Measurements from ENCODE around the gene NME9.

Gene NME9

GRCh38 chr3:138332472-138333073 is 2.9 kb upstream of the NME9 start:
- no peak for DNase-seq

GRCh38 chr3:138331143-138331894 is 1.7 kb upstream of the NME9 start:
- no peak for DNase-seq

GRCh38 chr3:138329984-138330293 is 288 bp upstream of the NME9 start:
- no peak for DNase-seq

GRCh38 chr3:138328341-138328740 is 1.3 kb downstream of the NME9 start:
- DNase-seq = no peak

DNA sequence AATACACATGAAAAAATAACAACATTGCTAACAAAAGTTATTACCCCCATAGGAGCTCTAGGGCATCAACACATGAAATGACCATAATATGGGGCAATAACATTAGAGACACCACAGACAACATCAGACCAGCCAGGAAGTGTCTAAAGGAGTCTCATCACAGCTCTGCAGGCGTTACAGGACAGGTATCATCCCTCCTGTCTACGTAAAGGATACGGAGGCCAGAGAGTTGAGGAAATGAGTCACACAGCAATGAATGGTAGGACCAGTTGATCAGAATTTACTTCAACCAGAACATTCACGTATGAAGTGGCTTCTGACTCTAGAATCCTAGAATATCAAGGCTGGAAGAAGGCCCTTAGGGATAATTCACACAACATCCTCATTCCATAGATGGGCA is 1.8 kb downstream of the NME9 start:
- DNase-seq = no peak

- no peak for DNase-seq
Measured at GRCh38 chr3:138326866-138327595, 2.6 kb downstream of the NME9 start.

DNA sequence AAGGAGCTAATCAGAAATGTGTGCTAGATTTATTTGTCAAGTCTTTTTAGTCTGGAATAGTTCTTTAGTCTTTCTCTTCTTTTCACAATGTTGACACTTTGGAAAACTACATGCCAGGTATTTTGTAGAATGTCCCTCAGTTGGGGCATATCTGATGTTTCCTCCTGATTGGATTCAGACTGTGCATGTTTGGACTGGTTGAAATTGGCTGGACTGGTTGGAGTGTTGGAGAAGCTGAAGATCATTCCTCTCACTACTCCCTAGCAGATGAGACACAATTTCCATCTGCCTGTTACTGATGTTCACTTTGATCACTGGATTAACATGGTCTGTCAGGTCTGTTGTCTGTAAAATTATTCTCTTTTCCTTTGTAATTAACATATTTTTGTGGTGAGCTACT is 3.7 kb downstream of the NME9 start:
- no peak for DNase-seq

DNA sequence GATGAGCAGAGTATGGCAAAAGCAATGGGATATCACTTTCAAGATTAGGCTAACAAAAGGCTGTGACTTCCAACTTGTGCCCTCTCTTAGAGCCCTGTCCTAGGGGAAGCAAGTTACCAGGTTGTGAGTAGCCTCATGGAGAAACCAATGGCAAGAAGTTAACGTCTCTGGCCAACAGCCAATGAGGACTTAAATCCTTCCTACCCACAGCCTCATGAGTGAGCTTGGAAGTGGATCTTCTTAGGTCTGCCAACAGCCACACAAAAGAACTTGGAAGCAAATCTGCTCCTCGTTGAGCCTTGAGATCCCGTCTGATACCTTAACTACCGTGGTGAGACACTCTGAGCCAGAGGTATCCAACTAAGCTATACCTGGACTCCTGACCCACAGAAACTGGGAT is 5.7 kb downstream of the NME9 start:
- no peak for DNase-seq

DNA sequence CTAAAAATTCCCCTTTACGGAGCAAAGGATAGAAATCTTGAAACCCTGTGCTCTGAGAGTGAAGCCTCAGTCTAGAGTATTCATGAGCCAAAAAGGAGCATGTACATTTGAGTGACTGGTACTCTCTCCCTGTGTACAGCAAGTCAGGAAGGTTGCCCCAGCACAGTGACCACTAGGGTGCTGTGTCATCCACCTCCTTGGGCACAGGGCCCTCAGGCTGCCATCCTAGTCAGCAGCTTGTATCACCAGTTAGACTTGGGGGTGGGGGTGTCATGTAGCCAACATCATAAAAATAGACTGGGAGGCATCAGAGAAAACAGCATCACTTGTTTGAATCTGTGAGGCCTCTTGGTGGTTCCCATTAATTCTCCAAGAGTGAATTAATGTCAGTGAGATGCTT is 12.0 kb downstream of the NME9 start:
- DNase-seq = no peak

DNA sequence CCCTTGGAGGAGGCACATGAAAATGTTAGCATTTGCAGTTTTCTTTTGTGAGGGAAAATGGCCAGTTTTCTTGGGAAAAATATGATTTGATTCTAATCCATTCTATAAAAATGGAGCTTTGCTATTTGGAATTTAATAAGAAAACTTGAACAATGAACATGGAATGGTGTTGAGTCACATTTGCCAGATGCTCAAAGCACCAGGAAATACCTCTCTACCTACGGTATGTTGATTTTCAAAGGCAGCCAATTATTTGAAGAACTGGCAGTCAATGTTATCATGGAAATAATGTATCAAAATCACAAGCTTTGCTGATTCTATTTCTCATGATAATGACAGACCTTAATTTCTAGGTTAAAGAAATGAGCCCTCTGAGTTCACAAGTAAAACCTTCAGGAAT is 14.9 kb downstream of the NME9 start:
- no peak for DNase-seq

DNA sequence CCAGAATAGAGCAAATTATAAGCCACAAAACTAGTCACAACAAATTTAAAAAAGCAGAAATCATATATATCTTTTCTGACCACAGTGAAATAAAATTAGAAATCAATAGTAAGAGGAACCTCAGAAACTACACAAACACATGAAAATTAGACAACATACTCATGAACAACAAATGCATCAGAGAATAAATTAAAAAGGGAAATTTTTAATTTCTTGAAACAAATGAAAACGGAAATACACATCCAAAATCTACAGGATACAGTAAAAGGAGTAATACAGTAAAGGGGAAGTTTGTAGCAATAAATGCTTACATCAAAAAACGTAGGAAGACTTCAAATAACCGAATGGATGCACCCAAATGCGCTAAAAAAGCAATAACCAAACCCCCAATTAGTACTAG is 19.2 kb downstream of the NME9 start:
- no peak for DNase-seq

DNA sequence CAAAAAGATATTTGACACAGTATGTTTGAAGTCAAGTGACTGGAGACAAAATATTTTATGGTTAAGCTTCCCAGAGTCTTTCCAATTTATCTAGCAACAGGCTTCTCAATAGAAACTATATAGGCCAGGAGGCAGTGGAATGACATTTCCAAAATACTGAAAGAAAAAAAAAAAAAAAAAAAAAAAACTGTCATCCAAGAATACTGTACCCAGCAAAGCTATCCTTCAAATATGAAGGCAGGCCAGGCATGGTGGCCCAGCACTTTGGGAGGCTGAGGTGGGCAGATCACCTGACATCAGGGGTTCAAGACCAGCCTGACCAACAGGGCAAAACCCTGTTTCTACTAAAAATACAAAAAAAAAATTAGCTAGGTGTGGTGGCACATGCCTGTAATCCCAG is 20.9 kb downstream of the NME9 start:
- no peak for DNase-seq

- DNase-seq = no peak
Measured at GRCh38 chr3:138307899-138308298, 21.8 kb downstream of the NME9 start.

DNA sequence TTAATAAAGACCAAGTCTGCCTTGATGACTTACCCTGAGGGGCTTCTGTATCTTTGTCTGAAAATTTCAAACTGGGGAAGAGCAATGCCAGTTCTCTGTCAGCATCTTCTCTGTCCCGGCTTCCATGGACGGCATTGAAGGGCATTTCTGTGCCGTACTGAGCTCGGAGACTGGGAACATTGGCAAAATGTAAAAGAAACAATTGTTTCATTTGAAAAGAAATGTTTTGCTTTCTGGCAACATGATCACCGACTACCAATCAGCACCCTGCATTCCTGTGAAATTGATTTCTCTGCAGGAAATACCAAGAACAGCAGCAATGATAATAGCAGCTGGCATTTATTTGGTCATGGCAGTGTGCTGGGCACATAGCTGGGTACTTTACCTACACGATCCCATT is 26.2 kb downstream of the NME9 start:
- no peak for DNase-seq

DNA sequence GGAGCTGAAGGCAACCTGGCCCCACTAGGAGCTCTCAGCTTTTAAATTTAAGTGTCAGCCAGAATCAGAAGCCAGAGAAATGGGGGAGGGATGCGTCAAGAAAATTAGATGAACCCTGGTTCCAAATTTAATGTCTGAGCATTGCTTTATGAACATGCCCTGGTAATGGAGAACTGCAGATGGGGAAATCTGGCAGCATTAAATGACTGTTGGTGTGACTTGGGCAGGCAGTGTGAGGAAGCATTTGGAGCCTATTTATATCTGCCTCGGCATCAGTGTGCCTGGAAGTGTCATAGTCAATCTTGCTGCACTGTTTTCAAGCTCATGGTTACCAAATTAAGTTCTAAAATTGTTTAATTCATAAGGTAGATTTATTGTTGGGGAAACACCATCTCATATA is 29.0 kb downstream of the NME9 start:
- DNase-seq = no peak

DNA sequence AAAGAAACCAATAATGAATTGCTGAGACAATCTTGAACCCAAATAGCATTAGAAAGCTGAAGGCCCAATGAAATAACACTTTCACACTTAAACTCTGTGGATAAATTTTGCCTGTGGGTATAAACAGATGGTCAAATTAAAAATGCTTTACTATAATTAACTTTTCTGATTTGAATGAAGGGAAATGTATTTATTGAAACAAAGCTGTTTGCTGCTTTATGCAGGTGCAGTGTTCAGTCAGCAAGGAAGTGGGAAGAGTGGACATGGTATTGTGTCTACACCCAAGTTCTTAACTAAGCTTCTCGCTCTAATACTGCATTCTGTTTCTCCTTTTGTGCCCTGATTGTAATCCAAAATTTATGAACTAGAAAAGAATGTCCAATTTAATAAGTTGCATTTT is 31.8 kb downstream of the NME9 start:
- DNase-seq = no peak

DNA sequence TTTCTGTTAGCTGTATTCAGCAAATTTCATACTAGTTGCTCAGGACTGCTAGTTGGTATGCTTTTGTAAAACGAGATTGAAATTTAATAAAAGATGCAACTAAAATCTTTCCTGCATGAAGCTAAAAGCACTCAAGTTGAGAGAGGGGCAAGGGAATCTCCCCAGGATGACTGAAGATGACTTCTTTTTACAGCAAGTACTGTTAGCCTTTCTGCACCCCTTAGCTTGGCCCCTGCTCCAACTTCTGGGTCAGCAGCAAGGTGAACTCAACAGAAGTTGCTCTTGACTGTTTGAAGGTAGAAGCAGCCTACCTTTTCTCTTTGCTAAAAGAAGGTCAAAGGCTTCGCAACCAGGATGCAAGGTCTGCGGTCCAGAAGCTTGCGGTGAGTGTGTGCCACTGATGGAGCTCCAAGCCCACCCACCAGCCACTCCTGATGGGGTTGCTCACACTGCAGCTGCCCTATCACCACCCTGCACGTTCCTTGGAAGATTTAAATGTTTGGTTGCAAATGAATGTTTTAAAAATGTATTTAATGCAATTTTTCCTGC is 32.5 kb downstream of the NME9 start:
- DNase-seq = no peak

DNA sequence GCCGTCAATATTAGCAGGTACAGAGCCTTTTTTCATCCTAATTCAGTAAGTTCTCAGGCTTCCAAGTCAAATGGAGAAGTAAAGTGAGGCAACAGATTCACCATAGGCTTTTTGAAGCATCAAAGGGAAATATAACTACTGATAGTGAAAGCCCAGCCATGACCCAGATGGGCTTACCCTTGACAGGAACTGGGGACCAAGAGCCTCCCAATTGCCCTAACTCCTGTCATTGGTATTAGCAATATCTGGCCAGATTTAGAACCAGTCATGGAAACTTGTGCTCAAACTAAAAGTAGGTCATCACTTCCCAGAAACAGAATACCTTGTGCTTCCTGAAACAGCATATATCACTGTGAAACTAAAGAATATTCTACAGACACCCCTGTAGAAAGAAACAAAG is 33.0 kb downstream of the NME9 start:
- DNase-seq = no peak

DNA sequence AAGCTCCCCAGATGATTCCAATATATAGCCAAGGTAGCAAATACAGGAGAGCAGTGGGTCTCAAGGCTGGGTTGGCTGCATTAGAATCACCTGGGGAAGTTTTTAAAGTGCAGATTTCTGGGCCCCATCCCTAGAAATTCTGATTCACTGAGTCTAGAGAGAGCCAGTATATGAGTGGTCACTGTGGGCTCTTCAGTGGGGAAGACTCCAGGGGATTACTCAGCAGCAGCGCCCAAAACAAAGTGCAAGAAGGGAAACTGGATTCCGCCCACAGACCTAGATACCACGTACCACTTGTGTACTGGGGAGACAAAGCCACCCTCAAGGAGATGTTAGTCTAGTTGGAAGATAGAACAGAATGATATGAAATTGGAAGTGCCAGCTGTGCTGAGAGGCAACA is 40.0 kb downstream of the NME9 start:
- no peak for DNase-seq

DNA sequence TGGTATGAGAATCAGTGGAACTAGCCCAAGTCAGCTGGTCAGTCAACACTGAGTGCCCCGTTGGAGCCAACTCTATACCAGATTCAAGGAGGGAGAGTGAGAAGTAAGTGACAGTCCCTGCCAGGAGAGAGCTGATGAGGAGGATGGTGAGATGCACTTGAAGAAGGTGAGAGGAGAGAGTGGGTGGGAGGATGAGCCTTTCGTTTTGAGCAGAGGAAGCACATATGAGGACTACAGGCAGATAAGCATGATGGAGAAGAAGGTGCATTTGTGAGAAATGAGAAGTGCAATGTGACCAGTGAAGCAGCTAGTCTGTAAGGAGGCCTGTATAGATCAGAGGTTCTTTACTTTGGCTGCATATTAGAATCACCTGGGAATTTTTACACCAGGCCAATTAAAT is 40.4 kb downstream of the NME9 start:
- DNase-seq = no peak

DNA sequence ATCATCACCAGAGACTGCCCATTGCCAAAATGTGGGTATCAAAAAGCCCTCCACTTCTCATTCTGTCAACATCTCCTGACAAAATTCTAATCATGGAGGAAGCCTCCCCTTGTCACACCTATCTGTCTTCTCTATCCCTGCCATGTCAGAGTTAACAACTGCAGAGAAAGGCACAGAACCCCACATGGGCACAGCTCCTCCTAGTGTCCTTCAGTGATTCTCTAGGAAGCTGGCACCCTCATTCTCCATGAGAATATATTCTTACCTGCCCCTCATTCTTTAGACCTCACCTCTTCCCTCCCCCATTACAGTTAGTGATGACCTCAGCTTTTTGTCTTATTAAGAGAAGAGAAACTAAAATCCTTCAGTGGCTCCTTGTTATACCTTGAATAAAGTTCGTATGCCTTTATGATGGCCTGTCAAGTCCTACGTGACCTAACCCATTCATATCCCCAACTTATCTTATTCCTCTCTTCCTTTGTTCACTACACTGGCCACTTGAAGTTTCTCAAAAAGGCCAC is 44.6 kb downstream of the NME9 start:
- no peak for DNase-seq

GRCh38 chr3:138284079-138284478 is 45.6 kb downstream of the NME9 start:
- no peak for DNase-seq

DNA sequence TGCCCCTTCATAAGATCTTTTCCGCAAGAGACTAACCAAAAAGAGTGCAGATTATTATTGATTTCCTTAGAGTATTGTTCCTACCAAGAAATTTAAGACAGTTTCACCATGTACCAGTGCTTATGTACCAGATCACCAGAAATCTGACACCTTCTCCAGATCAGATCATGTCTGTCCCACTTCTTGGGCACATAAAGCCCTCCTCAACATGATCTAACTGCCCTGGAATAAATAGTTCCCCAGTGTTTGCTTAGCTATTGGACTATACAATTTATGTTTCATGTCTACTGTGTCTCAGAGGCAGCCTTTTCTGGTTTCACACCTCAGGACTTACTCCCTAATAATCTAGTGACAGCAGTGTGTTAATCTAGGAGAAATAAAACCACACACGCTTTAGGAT is 46.8 kb downstream of the NME9 start:
- no peak for DNase-seq

DNA sequence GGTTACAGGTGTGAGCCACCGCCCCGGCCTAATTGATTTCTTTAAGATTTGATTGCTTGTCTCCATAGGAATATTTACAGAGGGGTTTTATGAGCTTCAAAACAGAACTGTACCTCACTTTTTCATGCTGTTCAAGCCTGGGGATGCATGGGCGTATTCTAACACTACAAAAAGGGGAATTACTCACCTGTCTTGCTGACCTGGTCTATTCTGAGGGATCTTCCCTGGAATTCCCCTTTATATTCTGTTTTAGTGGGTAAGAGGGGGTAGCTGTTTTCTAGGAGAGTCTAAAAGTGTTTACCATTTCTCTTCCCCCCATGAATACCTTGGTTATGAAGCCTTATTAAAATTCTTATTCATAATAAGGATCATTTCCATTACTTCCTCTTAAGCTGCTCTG is 48.1 kb downstream of the NME9 start:
- DNase-seq = no peak
